ENCODE data around the gene UNC13D.

DNA sequence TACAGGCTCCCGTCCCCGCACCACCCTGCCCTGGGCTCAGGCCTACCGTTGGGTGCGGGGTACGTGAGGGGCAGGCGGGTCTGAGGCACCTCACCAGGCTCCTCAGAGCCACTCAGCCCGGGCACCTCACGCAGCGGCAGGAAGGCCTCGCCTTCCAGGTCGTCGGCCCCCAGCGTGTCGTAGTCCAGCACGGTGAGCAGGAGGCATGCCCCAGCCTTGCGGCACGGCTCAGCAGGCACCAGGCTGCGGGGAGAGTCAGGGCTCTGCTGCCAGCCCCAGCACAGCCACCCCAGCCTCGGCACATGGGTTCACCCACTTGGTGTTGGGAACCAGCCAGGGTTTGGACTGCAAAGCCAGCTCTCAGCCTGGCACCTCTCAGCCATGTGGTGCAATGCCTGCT, 15.5 kb downstream of the UNC13D start:
- TF ChIP-seq, protein P1, sequence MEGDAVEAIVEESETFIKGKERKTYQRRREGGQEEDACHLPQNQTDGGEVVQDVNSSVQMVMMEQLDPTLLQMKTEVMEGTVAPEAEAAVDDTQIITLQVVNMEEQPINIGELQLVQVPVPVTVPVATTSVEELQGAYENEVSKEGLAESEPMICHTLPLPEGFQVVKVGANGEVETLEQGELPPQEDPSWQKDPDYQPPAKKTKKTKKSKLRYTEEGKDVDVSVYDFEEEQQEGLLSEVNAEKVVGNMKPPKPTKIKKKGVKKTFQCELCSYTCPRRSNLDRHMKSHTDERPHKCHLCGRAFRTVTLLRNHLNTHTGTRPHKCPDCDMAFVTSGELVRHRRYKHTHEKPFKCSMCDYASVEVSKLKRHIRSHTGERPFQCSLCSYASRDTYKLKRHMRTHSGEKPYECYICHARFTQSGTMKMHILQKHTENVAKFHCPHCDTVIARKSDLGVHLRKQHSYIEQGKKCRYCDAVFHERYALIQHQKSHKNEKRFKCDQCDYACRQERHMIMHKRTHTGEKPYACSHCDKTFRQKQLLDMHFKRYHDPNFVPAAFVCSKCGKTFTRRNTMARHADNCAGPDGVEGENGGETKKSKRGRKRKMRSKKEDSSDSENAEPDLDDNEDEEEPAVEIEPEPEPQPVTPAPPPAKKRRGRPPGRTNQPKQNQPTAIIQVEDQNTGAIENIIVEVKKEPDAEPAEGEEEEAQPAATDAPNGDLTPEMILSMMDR (IDR thresholded peaks at IDR 0.05; ENCODE audit: insufficient read depth, low read depth, low read length): no peak
- no peak for TF ChIP-seq EZH2 (IDR thresholded peaks at IDR 0.05; ENCODE audit: insufficient read depth, low read length)
